ENCODE measurements around the gene OR2A2.

DNA sequence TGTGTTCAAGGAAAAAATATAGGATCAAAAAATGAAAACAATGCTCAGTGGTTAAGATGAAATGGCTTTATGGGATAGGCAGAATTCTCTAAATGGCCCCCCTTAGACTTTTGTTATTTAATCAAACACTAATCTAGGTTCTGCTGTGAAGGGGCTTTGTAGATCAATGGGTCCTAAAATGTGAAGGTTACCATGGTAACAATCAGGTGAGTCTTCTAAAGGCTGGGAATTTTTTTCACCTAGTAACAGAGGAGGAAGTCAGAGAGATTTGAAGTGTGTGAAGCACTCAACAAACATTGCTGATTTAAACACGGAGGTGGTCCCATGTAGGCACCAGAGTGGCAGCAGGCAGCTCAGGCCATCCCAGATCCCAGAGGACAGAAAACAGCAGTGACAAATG is 24.7 kb downstream of the OR2A2 start:
- TF ChIP-seq POLR2AphosphoS5 (IDR thresholded peaks at IDR 0.05; ENCODE audit: low read depth, low read length) (no peak), POLR2A (IDR thresholded peaks at IDR 0.05; ENCODE audit: low read depth, low read length) (no peak), TAF1 (IDR thresholded peaks at IDR 0.05; ENCODE audit: borderline replicate concordance, low read depth, low read length) (no peak)

Measured in GM12892 (cell line).